ENCODE data around the gene PTPRD.

Gene PTPRD

DNA sequence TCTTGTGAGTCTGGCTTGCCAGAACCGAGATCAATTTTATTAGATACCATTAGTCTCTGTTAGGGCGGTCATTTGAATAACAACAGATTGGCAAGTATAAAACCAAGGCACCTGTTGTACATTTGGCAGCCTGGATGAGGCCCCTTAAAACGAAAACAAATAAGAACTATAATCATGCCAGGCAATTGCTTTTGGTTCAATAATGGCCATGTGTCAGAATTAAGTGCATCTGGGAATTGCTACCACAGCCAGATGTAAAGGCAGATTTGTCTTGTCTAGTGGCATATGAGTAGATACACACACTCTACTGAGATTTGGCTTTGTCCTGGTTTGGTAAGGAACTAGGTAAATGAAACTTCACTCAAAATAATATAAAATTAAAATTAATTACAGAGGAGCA, 1767.0 kb downstream of the PTPRD start:
- DNase-seq, result no peak

DNA sequence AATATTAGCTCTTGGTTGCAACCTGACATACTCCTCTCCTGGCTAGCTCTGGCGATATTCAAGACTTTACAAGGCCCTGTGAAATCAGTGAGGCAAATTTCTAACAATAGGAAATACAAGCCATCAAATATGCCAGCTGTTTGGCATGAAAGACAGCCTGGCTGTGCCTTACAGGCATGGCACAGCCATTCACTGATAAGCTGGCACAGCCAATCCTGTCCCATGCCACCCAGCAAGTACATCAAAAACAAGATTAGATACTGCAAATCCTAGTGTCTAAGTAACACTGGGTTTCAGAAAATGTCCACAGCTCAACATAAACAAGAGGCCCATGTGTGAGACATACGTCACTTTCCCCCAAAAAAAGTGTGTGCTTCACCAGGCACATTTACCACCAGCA, 1767.4 kb downstream of the PTPRD start:
- DNase-seq, result no peak

DNA sequence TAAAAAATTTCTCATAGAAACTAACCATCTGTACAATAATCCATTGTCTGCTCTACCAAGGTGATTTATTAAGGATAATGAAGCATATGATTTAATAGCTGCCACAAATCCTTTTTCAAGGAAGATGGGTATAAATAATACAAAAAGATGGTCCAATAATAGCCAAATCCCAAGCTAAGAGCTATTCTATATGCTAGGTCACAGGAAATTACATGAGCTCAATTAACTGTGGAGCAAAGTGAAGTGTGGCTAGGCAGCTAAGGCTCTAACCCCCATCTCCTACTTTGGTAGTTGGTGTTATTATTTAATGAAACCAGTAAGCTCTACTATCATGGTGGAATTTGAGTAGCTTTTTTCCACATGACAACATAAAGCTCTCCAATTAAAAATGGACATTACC, 1768.3 kb downstream of the PTPRD start:
- no peak for DNase-seq

DNA sequence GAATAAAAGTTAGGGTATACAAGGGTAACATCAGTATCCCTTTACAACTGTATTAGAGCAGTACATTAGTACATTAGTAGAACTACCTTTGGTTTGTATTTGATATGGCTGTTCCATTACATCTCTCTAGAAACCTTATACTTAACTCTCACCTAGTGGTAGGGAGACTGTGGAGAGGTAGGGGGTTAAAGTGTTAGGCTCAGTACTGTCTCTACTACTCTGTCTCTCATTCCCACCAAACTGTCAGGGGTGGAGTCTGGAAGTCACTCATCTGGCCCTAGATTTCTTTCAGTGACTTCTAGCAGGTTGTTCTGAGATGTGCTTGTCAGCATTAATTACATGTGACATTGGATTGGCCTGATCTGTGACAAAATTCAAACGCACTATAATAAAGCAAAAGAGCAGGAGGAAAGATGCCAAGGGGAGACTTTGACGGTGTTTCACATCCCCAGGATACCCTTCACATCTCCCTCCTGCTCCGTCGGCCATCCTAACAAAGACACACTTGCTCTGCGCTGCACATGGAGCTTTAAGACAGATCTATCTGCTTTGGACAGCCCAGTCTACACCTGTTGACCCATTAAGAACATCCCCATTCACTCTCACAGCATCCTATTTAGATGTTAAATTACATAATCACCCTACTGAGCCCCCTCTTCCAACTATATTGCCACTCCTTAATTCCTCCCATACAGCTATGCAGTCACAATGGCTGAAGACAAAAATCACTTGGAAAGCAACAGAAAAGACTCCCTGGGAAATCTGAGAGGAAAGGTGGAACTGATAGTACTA, 1770.2 kb downstream of the PTPRD start:
- DNase-seq, result no peak

DNA sequence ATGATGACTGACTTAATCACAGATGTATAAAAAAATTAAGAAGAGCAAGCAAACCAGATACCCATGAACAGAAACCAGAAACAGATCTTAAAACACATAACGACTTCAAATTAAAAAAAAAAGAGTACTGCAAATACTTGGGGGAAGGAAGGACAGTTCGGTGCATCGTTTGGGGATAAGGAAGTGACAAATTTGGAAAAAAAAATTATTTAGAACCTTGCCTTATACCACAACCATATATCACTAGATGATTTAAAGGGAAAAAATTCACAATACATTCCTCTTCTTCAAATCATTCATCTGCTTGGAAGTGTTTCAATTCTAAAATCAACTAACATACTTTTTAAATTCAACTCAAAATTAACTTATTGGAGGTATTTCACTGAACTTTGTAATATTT, 1774.7 kb downstream of the PTPRD start:
- DNase-seq, result no peak

DNA sequence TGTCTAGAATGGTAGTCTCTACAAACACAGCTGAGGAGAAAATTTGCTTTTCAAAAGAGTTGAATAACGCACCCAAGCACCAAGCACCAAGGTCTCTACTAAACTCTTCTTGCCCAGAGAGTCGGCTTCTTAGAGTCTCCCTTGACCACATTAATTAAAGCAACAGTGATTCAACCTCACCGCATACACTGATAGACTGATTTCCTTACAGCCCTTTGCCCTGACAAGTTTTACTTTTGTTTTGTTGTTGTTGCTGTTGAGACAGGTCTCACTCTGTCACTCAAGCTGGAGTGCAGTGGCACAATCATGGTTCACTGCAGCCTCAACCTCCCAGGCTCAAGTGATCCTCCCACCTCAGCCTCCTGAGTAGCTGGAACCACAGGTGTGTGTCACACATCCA, 1777.5 kb downstream of the PTPRD start:
- DNase-seq, result no peak

DNA sequence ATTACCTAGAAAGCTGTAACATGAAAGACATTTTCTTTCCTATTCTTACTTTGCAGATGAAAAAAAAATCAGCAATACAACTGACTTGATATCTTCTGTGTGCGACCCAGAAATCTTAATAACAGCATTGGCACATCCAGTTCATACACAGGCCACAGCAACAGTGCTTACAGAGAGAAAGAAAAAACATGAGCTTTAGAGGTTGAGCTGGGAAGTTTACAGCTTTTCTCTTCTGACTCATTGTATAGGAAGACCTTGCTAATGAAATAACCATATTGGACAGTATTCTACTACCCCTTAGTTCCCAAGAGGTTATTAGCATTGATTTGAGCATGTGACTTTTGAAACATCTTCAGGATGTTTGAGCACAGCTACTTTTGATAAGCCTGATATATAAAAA, 1779.8 kb downstream of the PTPRD start:
- DNase-seq, result no peak

DNA sequence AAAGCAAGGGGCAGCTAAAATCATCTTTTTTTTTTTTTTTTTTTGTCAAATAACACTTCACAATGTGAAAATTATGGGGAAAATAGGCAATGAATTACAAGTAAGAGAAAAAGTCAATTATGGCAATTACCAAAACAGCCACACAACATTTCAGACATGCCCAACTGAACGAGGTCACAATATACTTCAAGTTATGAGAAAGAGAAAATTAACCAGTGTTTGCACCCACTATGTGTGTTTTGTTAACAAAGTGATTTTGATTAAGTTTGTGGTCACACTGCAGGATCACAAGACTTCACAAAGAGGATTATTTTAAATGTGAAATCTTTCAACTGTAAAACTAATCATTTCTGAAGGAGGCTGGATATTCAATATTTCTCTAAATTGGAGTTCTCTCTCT, 1780.4 kb downstream of the PTPRD start:
- no peak for DNase-seq

DNA sequence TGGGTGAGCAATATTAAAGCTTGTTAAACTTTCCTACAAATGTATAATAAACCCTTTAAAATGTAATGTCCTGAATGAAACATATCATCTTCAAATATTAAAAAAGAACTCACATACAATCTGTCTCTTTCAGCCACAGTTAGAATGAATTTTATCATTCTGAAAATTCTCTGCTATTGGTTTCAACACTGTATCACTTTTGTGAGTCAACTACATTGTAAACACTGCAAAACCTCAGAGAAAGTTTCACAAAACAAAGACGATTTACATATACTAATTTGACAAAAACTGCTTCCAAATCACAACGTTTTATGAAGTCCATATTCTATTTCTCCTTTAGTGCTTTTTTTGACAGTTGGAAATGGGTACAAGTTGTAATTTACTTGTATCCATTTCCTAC, 1781.2 kb downstream of the PTPRD start:
- no peak for DNase-seq

DNA sequence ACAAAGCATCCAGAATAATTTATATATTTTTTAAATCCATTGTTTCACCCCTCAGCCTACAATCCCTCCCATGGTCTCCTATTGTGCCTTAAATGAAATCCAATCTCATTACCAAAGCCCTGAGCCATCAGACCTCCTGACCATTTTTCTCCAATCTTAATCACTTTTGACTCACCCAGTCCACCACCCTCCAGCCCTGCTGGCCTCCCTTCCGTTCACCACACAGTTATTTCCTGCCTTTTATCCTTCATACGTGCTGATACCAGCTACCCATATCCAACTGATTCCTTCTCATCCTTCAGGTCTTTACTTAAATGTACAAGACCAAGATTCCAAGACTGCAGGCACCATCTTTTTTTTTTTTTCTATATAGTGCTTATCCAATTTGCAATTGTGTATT, 1786.5 kb downstream of the PTPRD start:
- no peak for DNase-seq

DNA sequence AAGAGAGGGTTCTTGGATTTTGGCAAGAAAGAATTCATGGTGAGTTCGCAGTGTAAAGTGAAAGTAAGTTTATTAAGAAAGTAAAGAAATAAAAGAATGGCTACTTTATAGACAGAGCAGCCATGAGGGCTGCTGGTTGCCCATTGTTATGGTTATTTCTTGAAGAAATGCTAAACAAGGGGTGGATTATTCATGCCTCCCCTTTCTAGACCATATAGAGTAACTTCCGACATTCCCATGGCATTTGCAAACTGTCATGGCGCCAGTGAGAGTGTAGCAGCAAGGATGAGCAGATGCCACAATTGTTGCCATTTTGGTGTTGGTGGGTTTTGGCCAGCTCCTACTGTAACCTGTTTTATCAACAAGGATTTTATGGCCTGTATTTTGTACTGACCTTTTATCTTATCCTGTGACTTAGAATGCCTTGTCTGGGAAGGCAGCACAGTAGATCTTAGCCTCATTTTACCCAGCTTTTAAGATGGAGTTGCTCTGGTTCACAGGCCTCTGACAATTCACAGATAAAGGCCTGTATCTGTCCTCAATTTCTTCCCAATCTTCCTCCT, 1787.1 kb downstream of the PTPRD start:
- no peak for DNase-seq

DNA sequence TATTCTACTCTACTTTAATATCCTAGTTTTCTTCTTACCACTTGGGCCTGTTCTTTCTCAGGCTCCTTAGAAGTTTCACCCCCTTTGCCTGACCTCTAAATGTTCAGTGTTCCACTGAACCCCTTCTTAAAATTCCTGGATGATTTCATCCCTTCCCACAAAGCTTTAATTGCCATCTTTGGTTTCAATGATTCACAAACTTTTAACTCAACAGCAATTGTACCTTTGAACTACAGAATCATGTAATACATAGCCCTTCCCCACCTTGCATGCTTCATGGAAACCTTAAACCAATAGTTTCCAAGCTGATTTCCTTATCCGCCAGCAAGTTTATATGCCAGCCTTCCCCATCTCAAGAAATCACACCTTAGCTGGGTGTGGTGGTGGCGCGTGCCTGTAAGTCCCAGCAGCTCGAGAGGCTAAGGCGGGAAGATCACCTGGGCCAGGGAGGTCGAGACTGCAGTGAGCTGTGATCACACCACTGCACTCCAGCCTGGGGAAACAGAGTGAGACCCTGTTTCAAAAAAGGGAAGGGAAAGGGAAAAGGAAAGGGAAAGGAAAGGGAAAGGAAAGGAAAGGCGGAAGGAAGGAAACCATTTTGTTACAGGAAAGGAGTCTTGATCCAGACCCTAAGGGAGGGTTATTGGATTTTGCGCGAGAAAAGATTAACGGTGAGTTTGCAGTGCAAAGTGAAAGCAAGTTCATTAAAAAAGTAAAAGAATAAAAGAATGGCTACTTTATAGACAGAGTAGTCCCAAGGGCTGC, 1789.5 kb downstream of the PTPRD start:
- DNase-seq, result no peak

DNA sequence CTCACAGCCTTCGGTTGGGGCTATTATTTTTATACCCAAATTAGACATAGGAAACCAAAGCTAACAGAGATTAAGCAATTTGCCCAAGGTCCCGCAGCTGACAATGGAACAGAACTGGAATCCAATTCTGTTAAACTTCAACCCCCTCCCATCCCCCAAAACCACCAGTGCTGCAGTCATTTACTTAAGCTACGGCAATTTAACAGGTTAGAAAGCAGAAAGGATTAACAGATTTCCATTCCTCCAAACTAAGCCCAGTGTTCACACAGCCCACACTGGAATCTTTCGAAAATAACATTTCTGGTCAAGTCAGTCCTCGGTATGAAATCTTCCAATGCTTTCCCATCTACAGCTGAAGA, 1790.2 kb downstream of the PTPRD start:
- no peak for DNase-seq

DNA sequence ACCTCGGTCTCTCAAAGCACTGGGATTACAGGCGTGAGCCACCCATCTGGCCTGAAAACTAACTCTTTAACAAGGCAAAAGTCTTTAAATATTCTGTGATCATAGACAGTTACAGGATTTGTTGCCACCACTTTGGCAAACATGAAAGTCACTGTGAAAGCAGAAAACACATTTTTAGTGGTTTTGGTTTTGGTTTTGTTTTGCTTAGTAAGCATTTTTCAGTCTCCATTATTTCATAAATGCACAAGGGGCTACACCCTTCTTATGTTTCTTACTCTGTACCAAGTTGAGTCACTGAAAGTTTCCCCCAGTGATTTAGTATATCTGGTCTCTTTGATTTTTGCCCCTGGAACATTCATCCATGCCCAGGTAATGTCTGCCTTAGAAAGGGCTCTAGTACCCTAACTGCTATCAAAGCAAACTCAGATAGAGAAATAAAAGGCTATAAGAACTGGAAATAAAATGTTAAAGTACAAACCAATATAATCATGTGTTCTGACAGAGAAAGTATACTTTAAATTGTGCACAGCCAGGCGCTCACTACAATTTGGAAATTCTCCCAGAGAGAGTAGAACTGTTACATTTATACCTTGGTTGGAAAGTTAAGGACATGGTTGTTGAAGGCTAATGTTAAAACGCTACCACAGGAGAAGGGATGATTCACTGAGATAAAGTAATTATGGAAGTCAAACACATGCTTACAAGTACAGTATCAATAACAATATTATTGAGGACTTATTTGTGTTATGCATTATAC, 1790.7 kb downstream of the PTPRD start:
- DNase-seq, result no peak

DNA sequence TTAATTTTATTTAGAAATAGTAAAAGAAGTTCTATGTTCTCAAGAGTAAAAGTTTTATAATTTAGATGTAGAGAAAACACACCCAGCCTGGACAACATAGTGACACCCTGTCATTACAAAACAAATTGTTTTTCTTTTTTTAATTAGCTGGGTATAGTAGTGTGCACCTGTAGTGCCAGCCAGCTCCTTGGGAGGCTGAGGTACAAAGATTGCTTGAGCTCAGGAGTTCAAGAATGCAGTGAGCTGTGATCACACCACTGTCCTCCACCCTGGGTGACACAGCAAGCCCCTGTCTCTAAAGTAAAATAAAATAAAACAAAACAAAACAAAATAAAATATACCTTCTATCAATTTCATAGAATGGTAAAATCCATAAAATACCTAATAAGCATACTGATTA, 1795.5 kb downstream of the PTPRD start:
- DNase-seq, result no peak

DNA sequence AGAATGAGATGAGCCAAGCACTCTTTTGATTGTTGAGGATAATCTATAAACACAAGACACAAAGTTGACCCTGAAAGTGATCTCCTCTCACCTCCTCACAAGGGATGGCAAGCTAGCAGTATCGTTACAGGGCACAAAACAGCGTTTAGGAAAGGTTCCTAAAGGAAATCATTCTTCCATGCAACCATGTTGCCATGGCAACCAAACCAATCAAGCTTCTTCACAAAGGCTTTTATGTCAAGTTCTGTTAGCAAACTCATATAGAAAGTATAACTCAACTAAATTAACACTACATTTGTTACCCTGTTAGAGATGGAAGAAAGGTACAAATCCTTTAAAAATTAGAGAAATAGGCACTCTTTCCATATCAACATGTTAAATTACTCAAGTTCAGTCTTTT, 1796.4 kb downstream of the PTPRD start:
- DNase-seq, result no peak

DNA sequence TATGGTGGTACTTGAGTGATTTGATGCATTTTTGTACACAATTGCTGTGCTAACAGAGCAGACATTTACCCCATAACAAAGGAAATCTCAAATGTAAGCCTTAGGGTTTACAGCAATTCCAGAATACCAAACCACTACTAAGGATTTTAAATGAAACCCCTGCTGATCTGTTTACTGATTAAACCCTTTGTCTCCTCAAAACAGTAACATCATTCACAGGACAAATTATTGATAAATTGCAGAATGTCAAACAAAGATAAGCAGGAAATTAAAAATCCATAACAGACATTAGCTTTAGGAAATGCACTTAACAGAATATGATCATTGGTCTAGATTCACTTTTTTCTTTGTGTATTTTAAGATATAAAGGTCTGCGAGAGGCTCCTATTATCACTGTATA, 1796.9 kb downstream of the PTPRD start:
- no peak for DNase-seq

DNA sequence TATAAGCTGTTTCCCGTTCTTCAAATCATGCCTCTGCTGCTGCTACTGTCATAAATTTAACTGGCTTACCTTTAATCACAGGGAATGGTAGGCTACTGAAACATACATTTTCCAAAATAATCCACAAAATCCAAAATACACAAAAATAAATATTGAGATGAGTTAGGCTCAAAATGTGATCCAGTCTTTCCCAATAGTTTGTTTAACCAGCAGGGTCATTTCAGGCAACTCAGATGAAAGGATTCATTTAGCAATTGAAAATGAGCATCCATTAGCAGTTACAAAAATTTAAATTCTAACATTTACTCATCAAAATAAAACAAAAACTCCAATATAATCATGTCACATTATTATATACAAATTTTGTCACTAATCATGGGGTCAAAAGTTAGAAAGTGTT, 1797.6 kb downstream of the PTPRD start:
- no peak for DNase-seq

DNA sequence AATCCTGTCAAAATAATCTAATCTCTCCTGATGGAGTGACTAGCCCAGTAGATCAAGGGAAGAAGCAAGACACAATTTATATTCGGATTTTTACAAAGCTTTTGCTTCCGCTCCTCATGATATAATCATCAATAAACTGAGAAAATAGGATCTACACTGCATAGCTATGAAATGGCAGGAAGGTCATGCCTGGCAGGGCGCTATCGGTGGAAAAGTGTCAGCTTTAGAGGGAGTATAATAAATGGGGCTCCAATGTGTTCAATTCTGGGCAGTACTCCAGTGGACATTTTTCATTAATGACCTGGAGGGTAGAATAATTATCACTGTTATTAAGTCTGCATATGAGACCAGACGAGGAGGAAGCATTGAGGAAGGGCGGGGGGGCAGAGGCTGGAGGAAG, 1799.9 kb downstream of the PTPRD start:
- DNase-seq, result no peak

DNA sequence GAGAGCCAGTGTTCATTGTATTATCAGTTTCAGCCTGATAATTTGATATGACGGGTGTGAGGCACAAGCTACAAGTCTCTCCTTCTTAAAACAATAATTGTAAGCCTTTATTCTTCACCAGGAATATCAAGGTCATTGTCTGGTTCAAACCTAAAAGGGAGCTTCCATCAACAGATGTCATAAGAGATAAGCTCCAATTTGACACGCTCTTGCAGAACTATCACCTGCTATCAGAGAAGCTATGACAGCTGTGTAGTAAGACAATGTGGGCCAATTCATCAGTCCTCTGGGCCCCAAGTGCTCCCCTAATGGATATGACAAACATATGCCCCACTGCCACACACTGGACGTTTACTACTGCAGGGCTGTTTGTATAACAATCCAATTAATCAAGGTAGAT, 1803.1 kb downstream of the PTPRD start:
- no peak for DNase-seq

DNA sequence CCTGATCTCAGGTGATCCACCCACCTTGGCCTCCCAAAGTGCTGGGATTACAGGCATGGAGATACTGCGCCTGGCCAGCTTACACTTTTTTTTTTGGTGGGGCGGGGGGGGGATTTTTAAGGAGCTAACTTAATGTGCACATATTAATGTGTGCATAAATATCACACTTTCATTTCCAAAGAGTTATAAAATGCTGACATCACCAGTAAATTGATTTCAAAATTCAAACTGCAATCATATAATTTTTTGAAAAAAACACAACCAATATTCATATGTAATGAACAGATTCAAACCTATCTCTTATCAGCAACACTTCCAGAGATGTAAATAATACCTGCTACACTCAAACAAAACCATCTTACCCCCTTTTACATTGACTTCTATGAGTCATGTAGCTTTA, 1806.7 kb downstream of the PTPRD start:
- no peak for DNase-seq

DNA sequence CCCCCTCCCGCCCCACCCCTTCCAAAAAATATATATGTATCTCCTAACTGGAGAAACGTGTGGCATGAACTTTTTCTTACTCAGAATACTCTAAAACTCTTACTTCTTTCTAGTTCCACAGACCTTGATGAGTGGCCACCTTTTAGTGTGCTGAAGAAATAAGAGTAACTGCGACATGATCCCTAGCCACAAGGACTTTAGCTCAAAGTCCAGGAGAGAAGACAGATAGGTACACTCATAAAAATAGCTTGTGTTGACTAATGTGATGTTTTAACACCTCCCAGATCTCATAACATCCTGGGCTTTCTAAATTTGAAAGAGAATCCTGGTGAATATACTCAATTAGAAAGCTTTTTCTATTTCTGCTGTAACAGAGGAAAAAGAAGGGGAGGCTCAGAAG, 1808.2 kb downstream of the PTPRD start:
- no peak for DNase-seq

DNA sequence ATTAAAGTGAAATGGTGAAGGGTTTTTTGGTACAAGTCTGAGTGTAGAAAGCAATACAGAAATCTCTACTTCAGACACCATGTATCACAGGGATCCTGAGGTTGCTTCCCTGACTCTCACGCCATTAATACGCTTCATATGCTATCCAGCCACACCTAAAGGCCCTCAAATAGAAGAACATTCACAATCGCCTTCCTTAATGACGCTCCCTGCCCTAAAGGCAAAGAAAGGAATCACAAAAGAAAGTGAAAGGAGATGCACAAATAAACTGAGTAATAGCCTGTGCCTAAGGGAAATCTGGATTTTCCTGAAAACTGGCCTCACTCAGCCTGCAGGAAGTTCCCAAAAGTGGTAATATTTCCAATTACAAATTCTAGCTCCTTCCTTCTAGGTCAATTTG, 1810.6 kb downstream of the PTPRD start:
- no peak for DNase-seq

DNA sequence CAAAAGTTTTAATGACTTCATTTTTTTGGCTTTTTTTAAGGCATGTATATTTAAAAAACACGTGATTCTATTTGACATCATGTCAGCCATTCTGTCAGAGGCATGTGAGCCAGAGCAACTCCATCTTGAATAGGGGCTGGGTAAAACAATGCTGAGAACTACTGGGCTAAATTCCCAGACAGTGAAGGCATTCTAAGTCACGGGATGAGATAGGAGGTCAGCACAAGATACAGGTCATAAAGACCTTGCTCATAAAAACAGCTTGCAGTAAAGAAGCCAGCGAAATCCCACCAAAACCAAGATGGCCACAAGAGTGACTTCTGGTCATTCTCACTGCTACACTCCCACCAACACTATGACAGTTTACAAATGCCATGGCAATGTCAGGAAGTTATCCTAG, 1812.6 kb downstream of the PTPRD start:
- DNase-seq, result no peak
